ENCODE data around the gene OCIAD1. TPM values are rescaled to one million over a fixed set of nuclear protein-coding genes. Genes with fewer than 3 reads are reported as not detected.

OCIAD1 gene
- total and polyA plus RNA-seq, 2 donors (not counting 1 experiment from before 2014, with no cell fraction given): 82.3 to 119 TPM

- H3K9me3 ChIP-seq (ENCODE audit: control extremely low read depth in 1 of 3, control insufficient read depth in 2 of 3, insufficient read depth in 1 of 3, low read length in 2 of 3): no peaks in the 10 kb centered on the region
- no peak overlapping the region for H3K27ac ChIP-seq (ENCODE audit: low read length in 2 of 2)
- no peak for ATAC-seq (ENCODE audit: low read depth)
- H3K4me3 ChIP-seq (ENCODE audit: control extremely low read depth in 1 of 5, extremely low read depth in 1 of 5, insufficient read depth in 1 of 5, low read depth in 2 of 5, low read length in 4 of 5): no peak overlapping the region
- peaks cover 8% of the 10 kb centered on the region for H4K20me1 ChIP-seq (ENCODE audit: control insufficient read depth, insufficient read depth, low read length, poor library complexity, severe bottlenecking)
- H3K4me3 Mint-ChIP-seq: no peak overlapping the region
- DNase-seq: no peak
- intact Hi-C loops (cut with micrococcal nuclease): no loop called here
- no peak overlapping the region for H3K9ac ChIP-seq (ENCODE audit: low read length)
- no peaks in the 10 kb centered on the region for H3K27me3 ChIP-seq (replicated peaks in 1 of 4; ENCODE audit: control extremely low read depth in 1 of 4, control insufficient read depth in 3 of 4, insufficient read depth in 4 of 4, low read length in 3 of 4)
- H2AFZ ChIP-seq (ENCODE audit: insufficient read depth, low read depth, low read length, poor library complexity, severe bottlenecking): no peak overlapping the region
- H3K9me3 Mint-ChIP-seq (ENCODE audit: insufficient read depth): no peaks in the 10 kb centered on the region
- H3K4me2 ChIP-seq (replicated peaks; ENCODE audit: low read depth, low read length, poor library complexity, severe bottlenecking): no peak overlapping the region
- peaks cover 3 to 43% of the 10 kb centered on the region in 2 experiments for H3K36me3 ChIP-seq (replicated peaks in 1 of 2; ENCODE audit: control extremely low read depth in 1 of 2, control insufficient read depth in 1 of 2, extremely low read depth in 1 of 2, insufficient read depth in 2 of 2, low read length in 1 of 2)
- TF ChIP-seq CTCF (IDR thresholded peaks at IDR 0.05) (no peak), EZH2 (IDR thresholded peaks at IDR 0.05; ENCODE audit: borderline replicate concordance, insufficient read depth, low read depth, low read length, poor library complexity, severe bottlenecking) (no peak)
- peaks cover 42% of the 10 kb centered on the region for H3K4me1 Mint-ChIP-seq
- ChIA-PET POLR2A (no interaction called here), CTCF (interaction anchor here (1.0 kb wide), 1 partner anchor 323 kb away, joined by 4 read pairs; no protein-coding TSS in a partner anchor)
- H3K79me2 ChIP-seq (ENCODE audit: control insufficient read depth, insufficient read depth, low read length): peaks cover 32% of the 10 kb centered on the region
- H3K27ac Mint-ChIP-seq: no peak overlapping the region
- H3K27me3 Mint-ChIP-seq: no peaks in the 10 kb centered on the region
- peaks cover 20 to 22% of the 10 kb centered on the region in 2 donors for H3K4me1 ChIP-seq (ENCODE audit: control insufficient read depth in 2 of 2, insufficient read depth in 2 of 2, low read length in 2 of 2)
Measured at GRCh38 chr4:48902266-48902665, 71.4 kb downstream of the OCIAD1 start.

GRCh38 chr4:48904101-48904500, 73.2 kb downstream of the OCIAD1 start:
- ATAC-seq (ENCODE audit: low read depth) (no peak), DNase-seq (no peak)
- Histone ChIP-seq H3K79me2 (ENCODE audit: control insufficient read depth, insufficient read depth, low read length) (peaks cover 43% of the 10 kb centered on the region), H3K27me3 (replicated peaks in 1 of 4; ENCODE audit: control extremely low read depth in 1 of 4, control insufficient read depth in 3 of 4, insufficient read depth in 4 of 4, low read length in 3 of 4) (no peaks in the 10 kb centered on the region), H3K4me2 (replicated peaks; ENCODE audit: low read depth, low read length, poor library complexity, severe bottlenecking) (no peak overlapping the region), H3K9me3 (ENCODE audit: control extremely low read depth in 1 of 3, control insufficient read depth in 2 of 3, insufficient read depth in 1 of 3, low read length in 2 of 3) (no peaks in the 10 kb centered on the region), H3K27ac (ENCODE audit: low read length in 2 of 2) (no peak overlapping the region), H3K9ac (ENCODE audit: low read length) (no peak overlapping the region), H3K4me1 (ENCODE audit: control insufficient read depth in 2 of 2, insufficient read depth in 2 of 2, low read length in 2 of 2) (peaks cover 20 to 22% of the 10 kb centered on the region in 2 donors), H3K36me3 (replicated peaks in 1 of 2; ENCODE audit: control extremely low read depth in 1 of 2, control insufficient read depth in 1 of 2, extremely low read depth in 1 of 2, insufficient read depth in 2 of 2, low read length in 1 of 2) (peaks cover 3 to 31% of the 10 kb centered on the region in 2 experiments), H3K4me3 (ENCODE audit: control extremely low read depth in 1 of 5, extremely low read depth in 1 of 5, insufficient read depth in 1 of 5, low read depth in 2 of 5, low read length in 4 of 5) (no peak overlapping the region), H4K20me1 (ENCODE audit: control insufficient read depth, insufficient read depth, low read length, poor library complexity, severe bottlenecking) (peaks cover 5% of the 10 kb centered on the region), H2AFZ (ENCODE audit: insufficient read depth, low read depth, low read length, poor library complexity, severe bottlenecking) (no peak overlapping the region)
- ChIA-PET CTCF (interaction anchor here (2.0 kb wide), 1 partner anchor 326 kb away, joined by 9 read pairs; no protein-coding TSS in a partner anchor), POLR2A (no interaction called here)
- no peaks in the 10 kb centered on the region for H3K27me3 Mint-ChIP-seq
- TF ChIP-seq EZH2 (IDR thresholded peaks at IDR 0.05; ENCODE audit: borderline replicate concordance, insufficient read depth, low read depth, low read length, poor library complexity, severe bottlenecking) (no peak), CTCF (IDR thresholded peaks at IDR 0.05) (no peak)
- intact Hi-C loops (cut with micrococcal nuclease): no loop called here
- H3K4me3 Mint-ChIP-seq: no peak overlapping the region
- WGBS (ENCODE audit: insufficient coverage): no CpG with 5 or more reads among the region's 4 CpGs
- peaks cover 41% of the 10 kb centered on the region for H3K4me1 Mint-ChIP-seq
- no peak overlapping the region for H3K27ac Mint-ChIP-seq
- no peaks in the 10 kb centered on the region for H3K9me3 Mint-ChIP-seq (ENCODE audit: insufficient read depth)

Measured in B cell (primary cell).